Activated CD4-positive, alpha-beta T cell treated with anti-CD3 and anti-CD28 coated beads, Interleukin-2, amount 10 ng/mL, durations not matched to agents 24 days and 14 days (primary cell): ENCODE measurements around the gene EEF1A1. TPM values are rescaled to one million over a fixed set of nuclear protein-coding genes. Genes with fewer than 3 reads are reported as not detected.
"Not testable (repeated sequence)": the region's sequence is repeated elsewhere in the genome, so short reads cannot be mapped to it uniquely, and the experiment has no call there.

Source experiments
- DNase-seq: peaks from one replicate; pipeline ENCODE4 v3.0.0; 2022
- H3K27ac Mint-ChIP-seq: one replicate; pipeline ENCODE4 v1.8.0; 2022; ENCODE audit warnings: mild to moderate bottlenecking, mixed read lengths
- H3K27me3 Mint-ChIP-seq: one replicate; pipeline ENCODE4 v1.8.0; 2022; ENCODE audit warnings: mixed read lengths
- H3K36me3 Mint-ChIP-seq: one replicate; pipeline ENCODE4 v1.8.0; 2022; ENCODE audit warnings: low read depth, mild to moderate bottlenecking, mixed read lengths
- H3K4me1 Mint-ChIP-seq: one replicate; pipeline ENCODE4 v1.8.0; 2021; ENCODE audit warnings: mixed read lengths
- H3K4me3 Mint-ChIP-seq: one replicate; pipeline ENCODE4 v1.8.0; 2022; ENCODE audit warnings: mild to moderate bottlenecking, moderate library complexity, mixed read lengths
- H3K9me3 Mint-ChIP-seq: one replicate; pipeline ENCODE4 v1.8.0; 2021; ENCODE audit warnings: mixed read lengths
- intact Hi-C: fragments of 100-400 bp; cut with micrococcal nuclease; formaldehyde crosslinking; loops from one replicate; pipeline ENCODE4 v1.15.1; 2023
- total RNA-seq: library from RNA; stranded (reverse); gene quantifications from 2 replicates; pipeline ENCODE4 v1.2.3, GENCODE V29; 2022

EEF1A1 gene
- total RNA-seq, 1 donor from 2014 or later = 9,514 TPM

DNA sequence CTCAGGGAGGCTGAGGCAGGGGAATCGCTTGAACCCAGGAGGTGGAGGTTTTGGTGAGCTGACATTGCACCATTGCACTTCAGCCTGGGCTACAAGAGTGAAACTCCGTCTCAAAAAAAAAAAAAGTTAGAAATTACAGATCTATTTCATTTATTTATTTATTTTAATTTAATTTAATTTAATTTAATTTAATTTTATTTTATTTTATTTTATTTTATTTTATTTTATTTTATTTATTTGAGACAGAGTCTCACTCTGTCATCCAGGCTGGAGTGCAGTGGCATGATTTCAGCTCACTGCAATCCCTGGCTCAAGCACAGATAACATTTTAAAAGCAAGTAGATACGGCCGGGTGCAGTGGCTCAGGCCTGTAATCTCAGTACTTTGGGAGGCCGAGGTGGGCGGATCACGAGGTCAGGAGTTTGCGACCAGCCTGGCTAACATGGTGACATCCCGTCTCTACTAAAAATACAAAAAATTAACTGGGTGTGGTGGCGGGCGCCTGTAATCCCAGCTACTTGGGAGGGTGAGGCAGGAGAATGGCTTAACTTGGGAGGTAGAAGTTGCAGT, 34.6 kb upstream of the EEF1A1 start:
- DNase-seq = not testable (repeated sequence)

DNA sequence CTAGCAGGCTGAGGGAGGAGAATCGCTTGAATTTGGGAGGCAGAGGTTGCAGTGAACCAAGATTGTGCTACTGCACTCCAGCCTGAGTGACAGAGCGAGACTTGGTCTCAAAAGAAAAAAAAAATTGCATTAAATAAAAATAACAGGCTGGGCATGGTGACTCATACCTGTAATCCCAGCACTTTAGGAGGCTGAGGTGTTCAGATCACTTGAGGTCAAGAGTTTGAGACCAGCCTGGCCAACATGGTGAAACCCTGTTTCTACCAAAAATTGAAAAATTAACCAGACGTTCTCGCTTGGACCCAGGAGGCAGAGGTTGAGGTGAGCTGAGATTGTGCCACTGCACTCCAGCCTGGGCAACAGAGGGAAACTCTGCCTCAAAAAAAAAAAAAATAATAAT, 30.3 kb upstream of the EEF1A1 start:
- intact Hi-C loops, H3K36me3 Mint-ChIP-seq, H3K27ac Mint-ChIP-seq, H3K4me1 Mint-ChIP-seq, H3K27me3 Mint-ChIP-seq, DNase-seq, H3K4me3 Mint-ChIP-seq, H3K9me3 Mint-ChIP-seq: not testable (repeated sequence)

More for the DNA sequence above, 34.6 kb upstream of the EEF1A1 start:
- H3K4me3 Mint-ChIP-seq, H3K27me3 Mint-ChIP-seq, H3K9me3 Mint-ChIP-seq, H3K36me3 Mint-ChIP-seq, intact Hi-C loops, H3K27ac Mint-ChIP-seq, H3K4me1 Mint-ChIP-seq: not testable (repeated sequence)

DNA sequence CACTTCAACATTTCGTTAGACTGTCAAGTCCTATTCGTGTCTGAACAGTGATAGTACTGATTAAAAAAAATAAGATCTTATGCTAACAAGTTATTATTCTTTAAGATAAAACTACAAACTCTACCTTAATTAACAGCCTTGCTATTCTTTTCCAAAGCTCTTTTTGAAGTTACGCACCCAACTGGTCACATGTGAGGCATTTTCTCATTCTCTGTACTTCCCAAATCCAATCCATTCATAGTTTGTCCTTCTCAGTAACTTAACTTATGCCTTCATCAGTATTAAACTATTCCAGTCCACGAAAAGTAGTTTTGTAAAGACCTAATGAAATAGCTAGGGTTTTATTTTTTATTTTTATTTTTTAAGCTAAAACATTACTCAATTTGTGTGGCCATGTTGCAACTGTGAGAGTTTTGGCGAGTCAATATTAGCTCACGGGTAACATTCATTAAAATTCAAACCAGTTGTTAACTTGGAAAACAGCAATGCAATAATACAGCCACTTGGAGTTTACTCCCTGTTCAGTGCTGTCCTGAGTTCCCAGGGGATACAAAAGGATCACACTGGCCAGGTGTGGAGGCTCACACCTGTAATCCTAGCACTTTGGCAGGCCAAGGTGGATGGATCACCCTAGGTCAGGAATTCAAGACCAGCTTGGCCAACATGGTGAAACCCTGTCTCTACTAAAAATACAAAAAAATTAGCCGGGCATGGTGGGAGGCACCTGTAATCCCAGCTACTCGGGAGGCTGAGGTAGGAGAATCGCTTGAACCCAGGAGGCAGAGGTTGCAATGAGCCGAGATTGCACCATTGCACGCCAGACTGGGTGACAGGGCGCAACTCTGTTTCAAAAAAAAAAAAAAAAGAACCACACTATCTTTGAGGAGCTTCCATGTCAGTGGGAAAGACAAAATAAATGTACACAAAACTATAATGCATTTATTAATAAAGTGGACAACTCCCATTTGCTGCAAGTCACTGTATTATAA, 27.9 kb upstream of the EEF1A1 start:
- Mint-ChIP-seq H3K36me3 (no peaks in the 10 kb centered on the region), H3K27me3 (peaks cover 5% of the 10 kb centered on the region), H3K4me1 (peaks cover 2% of the 10 kb centered on the region), H3K27ac (no peak overlapping the region), H3K4me3 (no peak overlapping the region), H3K9me3 (no peaks in the 10 kb centered on the region)
- intact Hi-C loops = no loop called here
- no peak for DNase-seq

DNA sequence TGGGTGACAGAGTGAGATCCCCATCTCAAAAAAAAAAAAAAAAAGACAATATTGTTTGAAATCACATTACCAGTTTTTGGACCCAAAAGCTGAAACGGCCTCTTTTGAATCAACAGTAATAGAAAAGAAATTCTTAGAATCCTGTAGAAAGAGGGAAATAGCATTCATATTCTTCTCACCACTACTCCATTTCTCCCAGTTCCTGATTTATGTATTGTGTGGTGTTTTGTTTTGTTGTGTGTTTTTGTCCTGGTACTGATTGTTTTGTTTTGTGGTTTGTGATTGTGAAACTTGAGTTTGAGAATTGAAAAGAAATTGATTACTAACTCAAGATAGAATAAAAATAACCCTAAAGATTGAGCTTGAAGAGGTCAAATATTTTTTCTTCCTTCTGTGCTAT, 26.2 kb upstream of the EEF1A1 start:
- intact Hi-C loops = no loop called here

DNA sequence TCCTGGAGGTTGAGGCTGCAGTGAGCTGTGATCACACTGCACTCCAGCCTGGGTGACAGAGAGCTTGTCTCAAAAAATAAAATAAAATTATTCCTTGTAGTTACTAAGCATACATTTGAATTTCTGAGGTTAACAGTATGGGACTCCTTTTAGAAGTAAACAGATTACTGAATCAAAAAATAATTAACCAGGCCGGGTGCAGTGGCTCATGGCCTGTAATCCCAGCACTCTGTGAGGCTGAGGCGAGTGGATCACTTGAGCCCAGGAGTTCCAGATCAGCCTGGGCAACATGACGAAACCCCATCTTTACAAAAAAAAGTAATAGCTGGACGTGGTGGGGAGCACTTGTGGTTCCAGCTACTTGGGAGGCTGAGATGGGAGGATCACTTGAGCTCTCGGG, 22.1 kb upstream of the EEF1A1 start:
- Mint-ChIP-seq H3K27me3 (peaks cover 5% of the 10 kb centered on the region), H3K36me3 (no peaks in the 10 kb centered on the region), H3K9me3 (no peaks in the 10 kb centered on the region), H3K27ac (no peak overlapping the region), H3K4me1 (peaks cover 2% of the 10 kb centered on the region), H3K4me3 (no peak overlapping the region)
- DNase-seq = no peak
- intact Hi-C loops = no loop called here

More for the DNA sequence above, 26.2 kb upstream of the EEF1A1 start:
- no peak for DNase-seq
- Mint-ChIP-seq H3K4me3 (no peak overlapping the region), H3K9me3 (no peaks in the 10 kb centered on the region), H3K27ac (no peak overlapping the region), H3K36me3 (no peaks in the 10 kb centered on the region), H3K4me1 (peaks cover 2% of the 10 kb centered on the region), H3K27me3 (peaks cover 5% of the 10 kb centered on the region)

DNA sequence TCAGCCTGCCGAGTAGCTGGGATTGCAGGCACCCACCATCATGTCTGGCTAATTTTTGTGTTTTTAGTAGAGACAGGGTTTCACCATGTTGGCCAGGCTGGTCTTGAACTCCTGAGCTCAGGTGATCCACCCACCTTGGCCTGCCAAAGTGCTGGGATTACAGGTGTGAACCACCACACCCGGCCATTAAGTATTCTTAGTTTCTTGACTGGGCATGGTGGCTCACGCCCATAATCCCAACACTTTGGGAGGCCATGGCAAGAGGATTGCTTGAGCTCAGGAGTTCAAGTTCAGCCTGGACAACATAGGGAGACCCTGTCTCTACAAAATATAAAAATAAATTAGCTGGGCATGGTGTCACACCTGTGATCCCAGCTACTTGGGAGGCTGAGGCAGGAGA, 21.6 kb upstream of the EEF1A1 start:
- H3K4me3 Mint-ChIP-seq, H3K36me3 Mint-ChIP-seq, DNase-seq, H3K4me1 Mint-ChIP-seq, intact Hi-C loops, H3K9me3 Mint-ChIP-seq, H3K27me3 Mint-ChIP-seq, H3K27ac Mint-ChIP-seq: not testable (repeated sequence)

DNA sequence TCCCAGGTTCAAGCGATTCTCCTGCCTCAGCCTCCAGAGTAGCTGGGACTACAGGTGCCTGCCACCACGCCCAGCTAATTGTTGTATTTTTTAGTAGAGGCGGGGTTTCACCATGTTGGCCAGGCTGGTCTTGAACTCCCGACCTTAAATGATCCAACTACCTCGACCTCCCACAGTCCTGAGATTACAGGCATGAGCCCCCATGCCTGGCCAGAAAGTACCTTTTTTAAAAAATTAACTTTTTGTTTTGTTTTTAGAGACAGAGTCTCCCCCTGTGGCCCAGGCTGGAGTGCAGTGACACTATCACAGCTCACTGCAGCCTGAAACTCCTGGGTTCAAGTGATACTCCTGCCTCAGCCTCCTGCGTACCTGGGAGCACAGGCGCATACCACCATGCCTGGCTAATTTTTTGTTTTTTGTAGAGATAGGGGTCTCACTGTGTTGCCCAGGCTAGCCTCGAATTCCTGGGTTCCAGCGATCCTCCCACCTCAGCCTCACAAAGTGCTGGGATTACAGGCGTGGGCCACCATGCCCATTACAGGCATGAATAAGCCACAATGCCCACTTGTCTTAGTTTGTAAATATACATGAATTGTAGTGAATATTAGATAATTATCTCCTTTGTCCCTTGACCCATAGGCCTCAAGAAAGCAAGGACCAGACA, 17.4 kb upstream of the EEF1A1 start:
- intact Hi-C loops = no loop called here
- Mint-ChIP-seq H3K27ac (no peak overlapping the region), H3K27me3 (peaks cover 5% of the 10 kb centered on the region), H3K4me3 (no peak overlapping the region), H3K4me1 (no peaks in the 10 kb centered on the region), H3K9me3 (no peaks in the 10 kb centered on the region), H3K36me3 (no peaks in the 10 kb centered on the region)
- no peak for DNase-seq

DNA sequence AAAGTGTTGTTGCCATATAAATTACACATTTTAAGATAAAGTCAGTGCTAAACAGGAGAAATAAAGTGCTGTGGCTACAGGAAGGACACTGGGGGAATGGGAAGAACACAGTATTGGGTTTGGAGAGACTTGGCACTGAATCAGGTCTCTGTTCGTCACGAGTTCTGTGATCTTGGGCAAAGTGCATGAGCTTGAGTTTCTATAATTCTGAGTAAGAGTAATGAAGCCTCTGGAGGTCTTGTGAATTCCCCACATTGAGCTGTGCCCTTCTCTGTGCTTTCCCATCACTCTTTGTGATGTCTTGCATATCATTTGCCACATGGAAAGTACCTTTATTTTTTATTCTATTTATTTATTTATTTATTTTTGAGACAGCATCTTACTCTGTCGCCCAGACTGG, 16.8 kb upstream of the EEF1A1 start:
- no peaks in the 10 kb centered on the region for H3K36me3 Mint-ChIP-seq
- H3K27ac Mint-ChIP-seq = no peak overlapping the region
- no peak for DNase-seq
- no peaks in the 10 kb centered on the region for H3K9me3 Mint-ChIP-seq
- H3K4me1 Mint-ChIP-seq = no peaks in the 10 kb centered on the region
- peaks cover 5% of the 10 kb centered on the region for H3K27me3 Mint-ChIP-seq
- H3K4me3 Mint-ChIP-seq = no peak overlapping the region
- intact Hi-C loops = no loop called here

DNA sequence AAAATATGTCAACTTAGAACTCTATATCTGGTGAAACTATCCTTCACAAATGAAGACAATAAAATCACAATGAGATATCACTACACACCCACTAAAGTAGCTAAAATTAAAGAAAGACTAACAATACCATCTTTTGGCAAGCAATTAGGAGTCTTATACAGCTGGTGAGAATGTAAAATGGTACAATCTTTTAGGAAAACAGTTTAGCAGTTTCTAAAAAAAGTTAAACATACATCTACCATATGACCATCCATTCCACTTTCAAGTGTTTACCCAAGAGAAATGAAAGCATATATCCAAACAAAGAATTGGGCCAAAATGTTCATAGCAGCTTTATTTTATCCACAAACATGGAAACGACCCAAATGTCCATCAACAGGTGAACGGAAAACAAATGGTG, 13.8 kb upstream of the EEF1A1 start:
- peaks cover 8% of the 10 kb centered on the region for H3K27me3 Mint-ChIP-seq
- no peak overlapping the region for H3K27ac Mint-ChIP-seq
- no peaks in the 10 kb centered on the region for H3K4me1 Mint-ChIP-seq
- H3K9me3 Mint-ChIP-seq = no peaks in the 10 kb centered on the region
- no peak overlapping the region for H3K4me3 Mint-ChIP-seq
- intact Hi-C loops = no loop called here
- no peaks in the 10 kb centered on the region for H3K36me3 Mint-ChIP-seq
- DNase-seq = no peak

DNA sequence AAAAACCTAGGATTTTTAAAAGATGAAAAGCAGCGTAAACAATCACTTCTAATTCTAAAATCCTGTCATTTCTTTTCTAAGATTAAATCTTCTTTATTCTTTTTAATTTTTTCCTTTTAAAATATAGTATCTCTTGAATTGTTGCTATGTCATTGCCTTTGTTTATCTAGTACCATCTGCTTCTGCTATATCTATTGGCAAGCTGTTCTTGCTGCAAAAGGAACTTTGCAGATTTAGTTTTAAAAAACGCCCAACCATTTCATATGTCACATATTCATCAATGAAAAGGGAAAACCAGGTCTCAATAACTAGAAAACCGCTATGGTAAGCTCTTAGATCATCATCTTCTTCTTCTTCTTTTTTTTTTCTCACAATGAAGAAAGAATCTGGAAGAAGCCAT, 11.5 kb upstream of the EEF1A1 start:
- Mint-ChIP-seq H3K36me3 (no peaks in the 10 kb centered on the region), H3K4me3 (no peak overlapping the region), H3K27me3 (peaks cover 16% of the 10 kb centered on the region), H3K27ac (no peak overlapping the region), H3K9me3 (no peaks in the 10 kb centered on the region), H3K4me1 (no peaks in the 10 kb centered on the region)
- DNase-seq = no peak
- intact Hi-C loops = no loop called here

DNA sequence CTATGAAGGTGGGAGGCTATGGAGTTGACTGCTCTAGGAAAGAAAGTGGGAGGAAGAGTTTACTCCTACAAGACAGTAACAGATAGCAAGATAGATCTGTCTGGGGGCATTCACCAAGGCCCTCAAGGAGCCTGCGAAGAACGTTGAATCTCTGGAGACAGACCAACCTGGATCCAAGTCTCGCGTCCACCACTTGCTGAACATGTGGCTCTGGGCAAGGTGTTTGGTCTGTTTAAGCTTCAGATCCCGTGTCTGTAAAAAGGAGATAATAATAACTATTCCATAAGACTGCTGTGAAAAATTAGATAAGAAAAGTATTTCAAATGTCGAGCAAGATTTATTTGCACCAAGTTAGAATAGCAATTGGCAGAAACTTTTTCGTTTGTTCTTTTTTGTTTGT, 8.1 kb upstream of the EEF1A1 start:
- no peak for DNase-seq
- Mint-ChIP-seq H3K36me3 (no peaks in the 10 kb centered on the region), H3K27ac (no peak overlapping the region), H3K4me3 (no peak overlapping the region), H3K9me3 (no peaks in the 10 kb centered on the region), H3K4me1 (peaks cover 3% of the 10 kb centered on the region), H3K27me3 (peaks cover 11% of the 10 kb centered on the region)
- intact Hi-C loops = no loop called here

DNA sequence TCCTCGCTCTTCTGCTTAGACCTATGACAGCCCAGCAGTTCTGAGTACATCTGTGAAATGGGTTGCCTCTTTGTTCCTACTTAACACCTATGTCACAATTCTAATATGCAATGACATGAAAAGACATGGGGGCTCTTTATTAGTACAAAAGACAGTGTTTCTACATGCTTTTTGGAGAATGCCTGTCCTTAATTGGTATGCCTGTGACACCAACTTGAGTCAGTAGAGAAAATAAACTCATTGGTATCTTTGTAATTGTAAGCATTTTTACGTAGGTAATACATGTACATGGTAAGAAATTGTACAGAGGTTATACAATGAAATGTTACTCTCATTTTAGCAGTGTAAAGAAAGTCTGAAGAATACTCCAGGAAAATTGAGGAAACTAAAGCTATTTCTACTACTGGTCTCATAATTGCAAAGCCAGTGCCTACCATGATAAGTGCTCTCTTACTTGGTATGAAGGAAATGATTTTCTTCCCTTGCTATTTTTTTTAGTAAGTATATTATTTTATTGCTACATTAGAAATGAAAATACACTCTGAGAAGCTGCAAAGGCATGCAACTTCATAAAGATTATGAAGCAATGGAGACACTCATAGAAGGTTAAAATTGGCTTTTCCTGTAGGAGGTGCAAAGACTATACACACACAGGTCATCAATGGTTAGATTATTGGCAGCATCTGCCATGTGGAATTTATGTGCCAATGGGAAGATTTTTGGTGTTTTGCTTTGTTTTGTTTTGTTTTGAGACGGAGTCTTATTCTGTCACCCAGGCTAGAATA, 4.9 kb upstream of the EEF1A1 start:
- DNase-seq = no peak
- H3K36me3 Mint-ChIP-seq = peaks cover 6% of the 10 kb centered on the region
- H3K27me3 Mint-ChIP-seq = peaks cover 12% of the 10 kb centered on the region
- H3K27ac Mint-ChIP-seq = no peak overlapping the region
- H3K4me3 Mint-ChIP-seq = no peak overlapping the region
- no peaks in the 10 kb centered on the region for H3K9me3 Mint-ChIP-seq
- peaks cover 13% of the 10 kb centered on the region for H3K4me1 Mint-ChIP-seq
- intact Hi-C loops = no loop called here

DNA sequence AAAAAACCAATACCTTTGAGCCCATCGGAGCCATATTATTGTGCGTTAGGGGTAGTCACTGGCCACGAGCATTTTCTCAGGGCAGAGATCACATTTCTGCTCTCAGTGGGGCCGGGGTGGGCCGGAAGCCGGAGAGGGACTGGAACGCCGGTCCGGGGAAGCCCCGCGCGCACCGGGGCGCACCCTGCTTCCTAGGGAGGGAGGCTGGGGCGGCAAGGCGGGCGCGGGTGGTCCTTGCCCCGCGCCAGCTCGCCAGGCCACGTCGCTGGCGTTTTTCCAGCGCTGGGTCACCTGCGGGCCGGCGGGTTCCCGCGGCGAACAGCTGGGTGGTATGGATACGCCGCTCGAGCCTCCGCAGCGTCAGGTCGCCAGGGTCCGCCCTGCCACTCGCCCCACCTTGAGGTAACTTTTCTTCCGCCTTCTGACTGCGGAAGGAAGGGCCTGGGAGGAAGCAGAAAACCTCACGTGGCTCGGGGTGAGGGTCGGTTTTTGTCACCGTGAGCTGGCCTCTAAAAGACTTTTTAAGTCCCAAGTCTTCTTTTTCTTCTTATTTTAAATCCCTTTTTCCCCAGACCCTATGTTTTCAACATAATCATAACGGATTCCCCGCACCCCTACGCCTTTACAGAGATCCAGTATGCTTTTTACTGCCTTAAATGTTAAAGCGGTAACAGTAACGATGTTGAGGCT, 2.7 kb upstream of the EEF1A1 start:
- H3K4me3 Mint-ChIP-seq = peak overlapping the region; percentile 97

More for the DNA sequence above, 2.7 kb upstream of the EEF1A1 start:
- peak; percentile 93 for DNase-seq
- Mint-ChIP-seq H3K27ac (peak overlapping the region; percentile 100), H3K4me1 (peaks cover 27% of the 10 kb centered on the region), H3K9me3 (peaks cover 7% of the 10 kb centered on the region), H3K36me3 (peaks cover 28% of the 10 kb centered on the region), H3K27me3 (peaks cover 14% of the 10 kb centered on the region)
- intact Hi-C loops = loop anchor here (1.0 to 5.0 kb wide), 3 partner anchors 71 to 1719 kb away; partner anchors contain the start of genes CGAS and COX7A2
